Astrocyte of the cerebellum (primary cell): ENCODE measurements around the gene THAP9.

Experiments used
- DNase-seq: peaks from one replicate; pipeline ENCODE4 v3.0.0-alpha.2; 2011; ENCODE audit warnings: low read depth
- H3K4me3 ChIP-seq: 2 replicates; pipeline ENCODE4 v1.5.1; 2011; ENCODE audit warnings: mild to moderate bottlenecking, low read depth, low read length, moderate library complexity
- CTCF ChIP-seq: IDR thresholded peaks from 2 replicates; pipeline ENCODE4 v1.5.1; 2012; ENCODE audit warnings: low read length, low read depth, moderate library complexity, mild to moderate bottlenecking; ENCODE audit errors: missing control alignments
- in situ Hi-C: cut with HindIII; loops from 2 replicates; pipeline ENCODE4 v1.10.0; 2017; ENCODE audit warnings: low sequenced_read_pairs

Gene THAP9

DNA sequence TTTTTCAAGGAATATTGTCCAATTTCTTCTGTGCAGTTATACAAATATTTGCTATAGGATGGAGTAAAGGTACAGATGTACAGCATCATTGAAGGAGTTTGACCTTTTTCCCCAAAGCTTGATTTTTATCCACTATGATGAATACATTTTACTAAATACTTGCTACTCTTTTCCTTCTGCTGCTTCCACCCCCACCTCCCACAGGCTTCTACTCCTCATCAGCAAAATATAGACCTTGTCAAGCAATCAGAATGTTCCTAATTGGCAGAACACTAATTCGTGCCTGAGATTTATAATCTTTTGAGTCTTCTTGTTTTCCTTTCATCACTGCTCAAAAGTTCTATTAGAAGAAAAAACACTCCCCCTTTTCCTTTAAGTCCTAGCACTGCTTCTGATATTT is 3.8 kb upstream of the THAP9 start:
- DNase-seq, result no peak
- in situ Hi-C loops, result no loop called here
- no peak overlapping the region for H3K4me3 ChIP-seq
- TF ChIP-seq CTCF, result no peak

DNA sequence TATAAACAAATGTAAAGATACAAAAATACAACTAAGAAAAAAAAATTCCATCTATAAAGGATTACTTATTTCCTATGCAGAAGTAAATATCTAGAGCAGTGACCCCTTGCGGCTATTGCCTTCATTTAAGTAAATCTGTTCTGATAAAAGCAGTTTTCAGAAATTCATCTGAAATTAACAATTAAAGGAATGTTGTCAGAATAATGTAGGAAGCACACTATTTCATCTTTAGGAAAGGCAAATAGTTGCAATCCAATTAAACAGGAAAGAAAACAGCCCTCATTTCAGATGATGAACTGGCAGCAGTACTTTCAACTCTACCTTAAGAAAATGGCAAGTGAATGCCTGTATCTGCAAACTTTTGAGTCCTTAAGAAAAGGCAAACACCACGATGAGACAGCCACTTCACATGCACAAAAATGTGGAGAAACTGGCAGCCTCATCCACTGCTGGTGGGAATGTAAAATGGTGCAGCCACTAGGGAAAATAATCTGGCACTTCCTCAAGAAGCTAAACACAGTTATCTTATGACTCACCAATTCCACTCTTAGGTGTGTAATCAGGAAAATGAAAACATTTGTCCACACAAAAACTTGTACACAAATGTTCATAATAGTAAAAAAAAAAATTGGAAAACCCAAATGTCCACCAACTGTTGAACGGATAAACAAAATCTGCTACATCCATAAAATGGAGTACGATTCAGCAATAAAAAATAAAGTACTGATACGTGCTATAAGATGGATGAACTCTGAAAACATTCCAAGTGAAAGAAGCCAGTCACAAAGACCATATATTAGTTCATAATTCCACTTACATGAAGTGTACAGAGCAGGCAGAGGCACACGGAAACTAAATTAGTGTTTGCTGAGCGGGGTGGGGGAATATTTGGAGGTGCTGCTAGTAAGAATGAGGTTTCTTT is 2.0 kb upstream of the THAP9 start:
- peak; percentile 30 for TF ChIP-seq CTCF
- DNase-seq, result peak; percentile 89
- H3K4me3 ChIP-seq, result peak overlapping the region; percentile 72
- in situ Hi-C loops, result no loop called here

DNA sequence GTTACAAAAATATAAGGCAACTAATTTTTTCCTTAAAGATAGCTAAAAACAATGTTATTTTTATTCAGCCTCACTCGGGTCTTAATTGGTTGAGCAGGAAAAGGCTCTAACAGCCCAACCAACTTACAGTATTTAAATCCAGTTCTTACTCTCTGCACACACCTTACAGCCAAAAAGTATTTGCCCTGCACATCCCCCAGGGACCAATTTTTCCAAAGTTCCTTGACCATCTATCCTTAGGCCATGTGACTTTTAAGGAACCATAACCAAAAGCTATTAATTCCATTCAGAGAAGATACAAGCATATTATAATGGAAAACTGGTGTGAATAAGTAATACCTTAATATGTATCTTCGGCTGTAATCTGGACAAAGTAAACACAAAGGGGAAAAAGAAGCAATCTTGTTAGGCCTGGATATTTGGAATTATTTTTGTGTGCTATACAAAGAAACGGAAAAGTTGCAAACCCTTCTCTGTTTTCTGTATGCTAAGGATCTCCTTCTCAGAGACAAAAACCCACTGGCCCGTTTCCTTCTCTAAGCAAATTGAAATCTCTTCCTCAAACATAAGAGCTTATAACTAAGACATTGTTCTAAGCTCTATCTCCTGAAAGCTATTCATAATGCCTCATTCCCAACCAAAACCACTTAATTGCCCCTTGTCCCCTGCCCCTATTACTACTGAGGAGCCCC is 1.0 kb upstream of the THAP9 start:
- no peak for DNase-seq
- TF ChIP-seq CTCF, result no peak
- in situ Hi-C loops, result loop anchor here (5.0 kb wide), 1 partner anchor 108 kb away; no protein-coding TSS in a partner anchor
- peak overlapping the region; percentile 72 for H3K4me3 ChIP-seq

GRCh38 chr4:82900066-82900410 is 497 bp upstream of the THAP9 start:
- no peak for DNase-seq
- TF ChIP-seq CTCF, result no peak
- H3K4me3 ChIP-seq, result peak overlapping the region; percentile 72
- in situ Hi-C loops, result loop anchor here (5.0 kb wide), 1 partner anchor 107 kb away; no protein-coding TSS in a partner anchor

DNA sequence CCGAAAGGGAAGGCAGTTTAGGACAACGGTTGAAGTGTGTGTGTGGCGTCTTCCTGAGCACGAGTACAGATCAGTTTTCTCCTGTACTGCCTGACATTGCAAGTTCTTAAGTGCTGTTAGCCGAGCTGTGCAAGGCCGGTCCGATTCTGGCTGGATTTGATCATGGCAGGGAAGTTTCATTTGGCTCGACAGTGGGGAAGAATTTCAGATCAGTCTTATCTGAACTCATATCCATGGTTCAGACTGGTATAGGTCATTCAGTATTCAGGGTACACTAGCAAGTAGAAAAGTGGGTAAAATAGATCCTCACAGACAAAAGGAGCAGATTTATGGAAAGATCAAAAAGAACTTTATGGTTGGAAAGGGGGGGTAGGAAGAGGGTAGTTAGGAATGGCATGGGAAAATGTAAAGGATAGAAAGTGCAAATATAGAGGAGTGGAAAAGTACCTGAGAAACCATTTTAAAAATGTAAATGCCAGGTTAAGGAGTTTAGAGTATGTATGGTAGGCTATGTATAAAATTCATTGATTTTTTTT is 716 bp downstream of the THAP9 start:
- peak overlapping the region; percentile 72 for H3K4me3 ChIP-seq
- in situ Hi-C loops, result loop anchor here (5.0 kb wide), 1 partner anchor 106 kb away; no protein-coding TSS in a partner anchor
- TF ChIP-seq CTCF, result no peak
- no peak for DNase-seq

- no peak overlapping the region for H3K4me3 ChIP-seq
- no peak for TF ChIP-seq CTCF
- in situ Hi-C loops, result loop anchor here (5.0 kb wide), 1 partner anchor 104 kb away; no protein-coding TSS in a partner anchor
- DNase-seq, result no peak
Measured at GRCh38 chr4:82903737-82904136, 3.2 kb downstream of the THAP9 start.
